ENCODE results near the gene NF1. TPM values are rescaled to one million over a fixed set of nuclear protein-coding genes. Genes with fewer than 3 reads are reported as not detected.

NF1 gene
- total RNA-seq, 1 donor from 2014 or later: 66.7 TPM

DNA sequence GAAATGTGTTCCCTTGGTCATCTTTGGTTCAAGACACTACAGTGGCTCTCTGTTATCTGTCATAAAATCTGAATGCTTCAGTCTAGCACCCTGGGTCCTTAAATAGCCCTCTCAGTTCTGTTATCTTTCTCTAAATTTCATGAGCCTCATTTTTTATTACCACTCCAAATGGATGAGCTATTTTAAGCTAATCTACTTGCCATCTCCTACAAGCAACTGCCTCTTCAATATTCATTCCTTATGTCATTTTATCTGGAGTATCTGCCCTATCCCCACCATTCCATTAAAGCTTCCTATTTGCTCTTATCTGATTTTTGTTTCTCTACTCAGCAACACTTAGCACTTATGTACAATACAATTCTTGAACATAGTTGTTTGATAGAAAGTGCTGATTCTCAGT is 254.7 kb downstream of the NF1 start:
- H3K4me1 Mint-ChIP-seq (ENCODE audit: unreplicated experiment): no peaks in the 10 kb centered on the region
- no peaks in the 10 kb centered on the region for H3K27me3 Mint-ChIP-seq (ENCODE audit: unreplicated experiment)
- H3K36me3 Mint-ChIP-seq (ENCODE audit: unreplicated experiment): peaks cover 36% of the 10 kb centered on the region
- no peak overlapping the region for H3K27ac Mint-ChIP-seq (ENCODE audit: unreplicated experiment)
- DNase-seq (ENCODE audit: extremely low spot score, unreplicated experiment): no peak
- TF ChIP-seq, protein P1, sequence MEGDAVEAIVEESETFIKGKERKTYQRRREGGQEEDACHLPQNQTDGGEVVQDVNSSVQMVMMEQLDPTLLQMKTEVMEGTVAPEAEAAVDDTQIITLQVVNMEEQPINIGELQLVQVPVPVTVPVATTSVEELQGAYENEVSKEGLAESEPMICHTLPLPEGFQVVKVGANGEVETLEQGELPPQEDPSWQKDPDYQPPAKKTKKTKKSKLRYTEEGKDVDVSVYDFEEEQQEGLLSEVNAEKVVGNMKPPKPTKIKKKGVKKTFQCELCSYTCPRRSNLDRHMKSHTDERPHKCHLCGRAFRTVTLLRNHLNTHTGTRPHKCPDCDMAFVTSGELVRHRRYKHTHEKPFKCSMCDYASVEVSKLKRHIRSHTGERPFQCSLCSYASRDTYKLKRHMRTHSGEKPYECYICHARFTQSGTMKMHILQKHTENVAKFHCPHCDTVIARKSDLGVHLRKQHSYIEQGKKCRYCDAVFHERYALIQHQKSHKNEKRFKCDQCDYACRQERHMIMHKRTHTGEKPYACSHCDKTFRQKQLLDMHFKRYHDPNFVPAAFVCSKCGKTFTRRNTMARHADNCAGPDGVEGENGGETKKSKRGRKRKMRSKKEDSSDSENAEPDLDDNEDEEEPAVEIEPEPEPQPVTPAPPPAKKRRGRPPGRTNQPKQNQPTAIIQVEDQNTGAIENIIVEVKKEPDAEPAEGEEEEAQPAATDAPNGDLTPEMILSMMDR (IDR thresholded peaks at IDR 0.05): no peak
- no peaks in the 10 kb centered on the region for H3K9me3 Mint-ChIP-seq (ENCODE audit: unreplicated experiment)
- H3K4me3 Mint-ChIP-seq (ENCODE audit: unreplicated experiment): no peak overlapping the region

DNA sequence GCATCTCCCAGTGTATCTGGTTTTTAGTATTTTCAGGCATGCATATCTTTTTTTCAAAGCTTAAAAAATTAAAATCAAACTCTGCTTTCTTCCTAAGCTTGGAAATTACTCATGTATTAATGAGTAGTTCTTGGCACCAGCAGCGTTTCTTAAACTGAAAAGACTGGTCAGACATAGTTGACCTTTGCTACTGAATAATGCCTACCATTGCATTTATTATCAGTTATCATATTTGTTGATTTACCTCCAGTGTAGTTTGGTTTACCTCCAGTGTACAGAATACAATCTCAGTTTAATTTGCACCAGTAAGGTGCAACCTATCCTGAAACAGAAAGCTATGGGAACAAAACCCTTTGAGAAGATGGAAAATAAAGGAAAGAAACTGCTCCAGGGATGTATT is 261.2 kb downstream of the NF1 start:
- DNase-seq (ENCODE audit: extremely low spot score, unreplicated experiment): no peak
- H3K36me3 Mint-ChIP-seq (ENCODE audit: unreplicated experiment): peaks cover 52% of the 10 kb centered on the region
- H3K4me1 Mint-ChIP-seq (ENCODE audit: unreplicated experiment): no peaks in the 10 kb centered on the region
- H3K27ac Mint-ChIP-seq (ENCODE audit: unreplicated experiment): no peak overlapping the region
- TF ChIP-seq, protein P1 (IDR thresholded peaks at IDR 0.05): no peak
- no peaks in the 10 kb centered on the region for H3K9me3 Mint-ChIP-seq (ENCODE audit: unreplicated experiment)
- no peaks in the 10 kb centered on the region for H3K27me3 Mint-ChIP-seq (ENCODE audit: unreplicated experiment)
- no peak overlapping the region for H3K4me3 Mint-ChIP-seq (ENCODE audit: unreplicated experiment)

DNA sequence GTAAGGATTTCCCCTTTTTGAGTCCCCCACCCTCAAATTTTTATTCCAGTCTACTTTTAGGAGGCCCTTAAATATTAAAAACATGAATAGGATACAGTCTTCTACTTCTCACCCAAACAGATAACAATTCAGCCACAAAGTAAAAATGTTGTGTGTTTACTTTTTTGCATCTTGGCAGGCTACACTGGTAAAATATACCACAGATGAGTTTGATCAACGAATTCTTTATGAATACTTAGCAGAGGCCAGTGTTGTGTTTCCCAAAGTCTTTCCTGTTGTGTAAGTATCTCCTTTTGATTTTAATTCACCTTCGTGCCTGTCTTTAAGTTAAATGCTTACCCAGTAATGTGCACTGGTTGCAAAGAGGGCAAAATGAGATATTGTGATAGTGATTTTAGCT is 262.3 kb downstream of the NF1 start:
- Mint-ChIP-seq H3K9me3 (ENCODE audit: unreplicated experiment) (no peaks in the 10 kb centered on the region), H3K27ac (ENCODE audit: unreplicated experiment) (no peak overlapping the region), H3K4me3 (ENCODE audit: unreplicated experiment) (no peak overlapping the region), H3K27me3 (ENCODE audit: unreplicated experiment) (no peaks in the 10 kb centered on the region), H3K4me1 (ENCODE audit: unreplicated experiment) (no peaks in the 10 kb centered on the region), H3K36me3 (ENCODE audit: unreplicated experiment) (peaks cover 56% of the 10 kb centered on the region)
- DNase-seq (ENCODE audit: extremely low spot score, unreplicated experiment): no peak
- TF ChIP-seq, protein P1 (IDR thresholded peaks at IDR 0.05): no peak

DNA sequence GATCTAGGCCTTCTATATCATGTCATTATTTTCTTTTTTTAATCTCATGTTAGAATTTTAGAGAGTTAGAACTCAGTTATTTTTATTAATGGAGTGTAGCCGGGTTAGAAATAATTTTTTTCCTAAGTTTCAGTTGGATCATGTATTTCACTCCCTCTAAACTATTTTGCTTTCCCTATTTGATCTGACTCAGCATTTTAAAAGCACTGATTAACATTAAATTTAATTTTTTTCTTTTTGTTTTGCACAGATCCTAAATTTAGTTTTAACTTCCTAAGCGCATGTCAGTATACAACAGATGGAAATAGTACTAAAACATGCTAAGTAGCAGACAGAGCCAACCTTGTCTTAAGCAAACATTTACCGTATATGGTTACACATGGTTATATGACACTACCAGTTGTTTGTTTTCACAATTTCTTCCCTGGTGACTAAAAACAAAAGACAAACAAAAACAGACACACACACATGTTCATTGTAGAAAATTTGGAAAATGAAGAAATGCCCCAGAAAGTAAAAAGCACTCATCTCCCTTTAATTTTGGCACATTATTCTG is 263.1 kb downstream of the NF1 start:
- H3K36me3 Mint-ChIP-seq (ENCODE audit: unreplicated experiment): peaks cover 55% of the 10 kb centered on the region
- H3K27me3 Mint-ChIP-seq (ENCODE audit: unreplicated experiment): no peaks in the 10 kb centered on the region
- TF ChIP-seq, protein P1 (IDR thresholded peaks at IDR 0.05): no peak
- H3K4me1 Mint-ChIP-seq (ENCODE audit: unreplicated experiment): no peaks in the 10 kb centered on the region
- H3K9me3 Mint-ChIP-seq (ENCODE audit: unreplicated experiment): no peaks in the 10 kb centered on the region
- H3K4me3 Mint-ChIP-seq (ENCODE audit: unreplicated experiment): no peak overlapping the region
- H3K27ac Mint-ChIP-seq (ENCODE audit: unreplicated experiment): no peak overlapping the region
- DNase-seq (ENCODE audit: extremely low spot score, unreplicated experiment): no peak

DNA sequence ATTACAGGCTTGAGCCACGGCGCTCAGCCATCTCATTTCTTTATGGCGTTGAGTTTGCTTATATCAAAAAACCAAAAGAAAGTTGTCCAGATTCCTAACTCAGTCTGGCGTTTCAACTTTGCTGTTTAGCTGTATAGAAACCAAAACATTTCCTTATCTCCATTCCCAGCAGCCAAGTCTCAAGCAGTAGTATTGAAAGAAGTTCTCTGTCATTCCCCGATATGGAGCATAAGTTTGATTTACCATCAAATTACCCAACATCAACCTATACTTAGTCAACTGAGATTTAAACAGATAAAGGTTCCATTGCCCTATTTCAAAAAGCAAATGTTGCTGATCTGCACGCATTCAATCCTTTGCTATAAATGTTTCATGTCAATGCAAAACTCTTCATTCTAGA is 269.2 kb downstream of the NF1 start:
- no peaks in the 10 kb centered on the region for H3K27me3 Mint-ChIP-seq (ENCODE audit: unreplicated experiment)
- H3K4me3 Mint-ChIP-seq (ENCODE audit: unreplicated experiment): no peak overlapping the region
- H3K36me3 Mint-ChIP-seq (ENCODE audit: unreplicated experiment): peaks cover 36% of the 10 kb centered on the region
- H3K27ac Mint-ChIP-seq (ENCODE audit: unreplicated experiment): no peak overlapping the region
- DNase-seq (ENCODE audit: extremely low spot score, unreplicated experiment): no peak
- H3K9me3 Mint-ChIP-seq (ENCODE audit: unreplicated experiment): no peaks in the 10 kb centered on the region
- H3K4me1 Mint-ChIP-seq (ENCODE audit: unreplicated experiment): no peaks in the 10 kb centered on the region
- TF ChIP-seq, protein P1 (IDR thresholded peaks at IDR 0.05): no peak

Data from osteocyte (in vitro differentiated cells).